Fibroblast of pulmonary artery (primary cell): ENCODE measurements around the gene JPH2.
A peak's percentile ranks its signal among the peaks of the same experiment; 100 is the strongest.

Source experiments
- DNase-seq: peaks from one replicate; pipeline ENCODE4 v3.0.0-alpha.2; 2010; ENCODE audit warnings: low read depth
- H3K4me3 ChIP-seq: replicated peaks from 2 replicates; pipeline ENCODE4 v1.5.1; 2011; ENCODE audit warnings: low read depth, mild to moderate bottlenecking, control low read depth, low read length, moderate library complexity
- TF ChIP-seq, protein P1 (sequence below): IDR thresholded peaks from 2 replicates; pipeline ENCODE4 v1.5.1; 2011; ENCODE audit warnings: mild to moderate bottlenecking, control low read depth, low read length, inconsistent platforms; ENCODE audit errors: missing control alignments

Gene JPH2

DNA sequence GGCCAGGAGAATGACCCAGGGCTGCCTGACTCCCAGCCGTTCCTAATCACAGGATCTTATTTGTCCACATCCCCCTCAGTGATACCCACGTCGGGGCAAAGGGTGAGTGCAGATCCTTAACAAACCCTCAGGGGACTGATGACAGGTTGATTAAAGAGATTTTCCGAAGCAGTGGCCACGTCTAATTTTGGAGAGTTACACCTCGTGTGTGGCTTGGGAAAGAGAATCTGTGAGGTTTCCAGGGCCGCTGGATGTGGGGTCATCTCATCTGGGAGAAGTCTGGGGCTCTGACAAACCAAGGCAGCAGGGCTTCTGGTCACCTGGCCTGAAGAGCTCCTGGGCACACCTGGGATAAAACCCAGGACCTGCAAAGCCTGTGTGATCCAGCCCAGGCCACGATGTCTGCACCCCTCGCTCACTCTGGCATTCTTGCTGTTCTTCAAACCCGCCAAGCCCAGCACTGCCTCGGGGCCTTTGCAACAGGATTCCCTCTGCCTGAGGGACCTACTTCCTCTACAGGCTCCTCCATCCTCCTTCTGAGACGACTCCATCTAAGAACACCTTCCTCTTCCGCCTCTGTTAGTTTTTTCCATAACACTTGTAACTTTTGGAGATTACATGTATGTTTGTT lies 4.7 kb downstream of the JPH2 start:
- TF ChIP-seq, protein P1, sequence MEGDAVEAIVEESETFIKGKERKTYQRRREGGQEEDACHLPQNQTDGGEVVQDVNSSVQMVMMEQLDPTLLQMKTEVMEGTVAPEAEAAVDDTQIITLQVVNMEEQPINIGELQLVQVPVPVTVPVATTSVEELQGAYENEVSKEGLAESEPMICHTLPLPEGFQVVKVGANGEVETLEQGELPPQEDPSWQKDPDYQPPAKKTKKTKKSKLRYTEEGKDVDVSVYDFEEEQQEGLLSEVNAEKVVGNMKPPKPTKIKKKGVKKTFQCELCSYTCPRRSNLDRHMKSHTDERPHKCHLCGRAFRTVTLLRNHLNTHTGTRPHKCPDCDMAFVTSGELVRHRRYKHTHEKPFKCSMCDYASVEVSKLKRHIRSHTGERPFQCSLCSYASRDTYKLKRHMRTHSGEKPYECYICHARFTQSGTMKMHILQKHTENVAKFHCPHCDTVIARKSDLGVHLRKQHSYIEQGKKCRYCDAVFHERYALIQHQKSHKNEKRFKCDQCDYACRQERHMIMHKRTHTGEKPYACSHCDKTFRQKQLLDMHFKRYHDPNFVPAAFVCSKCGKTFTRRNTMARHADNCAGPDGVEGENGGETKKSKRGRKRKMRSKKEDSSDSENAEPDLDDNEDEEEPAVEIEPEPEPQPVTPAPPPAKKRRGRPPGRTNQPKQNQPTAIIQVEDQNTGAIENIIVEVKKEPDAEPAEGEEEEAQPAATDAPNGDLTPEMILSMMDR: no peak
- no peak overlapping the region for H3K4me3 ChIP-seq
- DNase-seq: no peak

DNA sequence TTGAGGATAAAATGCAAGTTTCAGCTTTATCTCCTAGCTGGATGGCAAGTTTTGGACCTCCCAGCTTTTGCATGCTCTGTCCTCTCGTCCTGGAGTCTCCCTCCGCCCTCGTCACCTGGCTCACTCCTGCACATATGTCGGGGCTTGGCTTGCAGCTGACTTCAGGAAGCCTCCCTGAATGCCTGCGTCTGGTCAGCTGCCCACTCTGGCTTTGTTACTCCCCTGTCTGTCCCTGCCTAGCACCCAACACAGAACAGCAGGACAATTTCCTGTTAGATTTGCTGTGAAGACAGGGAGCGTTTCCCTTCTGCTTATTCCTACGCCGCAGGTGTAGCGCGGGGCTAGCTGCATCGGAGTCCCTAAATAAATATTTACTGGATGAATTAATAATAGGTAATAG lies 5.4 kb downstream of the JPH2 start:
- H3K4me3 ChIP-seq: no peak overlapping the region
- DNase-seq: no peak
- TF ChIP-seq, protein P1: no peak

DNA sequence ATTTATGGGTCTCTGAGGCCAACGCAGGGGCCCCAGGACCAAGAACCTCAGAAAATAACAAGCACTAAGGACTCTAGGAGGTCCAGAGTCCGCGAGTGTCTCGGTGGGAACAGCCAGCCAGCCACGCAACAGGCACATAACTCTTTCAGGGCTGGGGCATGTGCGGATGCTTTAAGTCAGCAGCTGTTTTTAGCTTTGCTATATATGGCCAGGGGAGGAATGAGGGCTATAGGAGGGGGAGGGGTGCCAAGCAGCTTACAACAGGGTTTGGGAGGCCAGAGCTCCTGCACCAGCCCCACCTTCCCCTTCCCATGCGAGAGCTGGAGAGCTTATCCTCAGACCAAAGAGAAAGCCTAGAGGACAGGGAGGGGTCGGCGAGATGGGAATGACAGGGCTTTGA lies 6.2 kb downstream of the JPH2 start:
- H3K4me3 ChIP-seq: no peak overlapping the region
- peak; percentile 53 for DNase-seq
- TF ChIP-seq, protein P1: no peak

DNA sequence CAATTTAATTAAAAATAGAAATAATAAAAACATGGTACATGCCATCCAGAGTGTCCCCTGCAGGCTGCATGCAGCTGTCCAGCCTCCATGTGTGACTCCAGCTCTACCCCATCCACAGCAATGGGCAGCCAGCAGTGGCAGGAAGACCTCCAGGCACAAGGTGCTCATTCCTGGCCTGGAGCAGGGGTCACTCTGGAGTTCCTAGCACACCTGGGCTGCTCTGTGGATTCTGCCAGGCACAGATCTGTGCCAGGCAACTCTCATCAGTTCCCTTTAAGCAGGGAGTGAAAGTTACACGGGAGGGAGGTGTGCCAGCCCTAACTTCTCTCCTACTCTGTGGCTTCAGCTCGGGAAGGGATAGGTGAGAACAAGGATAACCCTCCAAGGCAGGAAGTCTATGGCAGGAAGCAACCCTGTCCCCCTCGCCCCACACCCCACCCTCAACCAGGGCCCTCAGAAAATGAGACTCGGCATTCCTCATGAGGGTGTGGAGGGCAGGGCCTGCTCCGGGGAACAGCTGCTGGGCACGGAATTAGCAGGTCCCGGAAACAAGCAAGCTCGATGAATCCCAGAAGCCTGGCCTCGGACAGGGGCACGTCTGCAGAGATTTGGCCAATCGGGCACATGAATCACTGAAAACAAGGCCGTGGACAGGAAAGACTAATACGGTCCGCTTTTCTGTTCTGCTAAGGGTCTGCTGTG lies 10.0 kb downstream of the JPH2 start:
- DNase-seq: no peak
- TF ChIP-seq, protein P1: no peak
- no peak overlapping the region for H3K4me3 ChIP-seq

DNA sequence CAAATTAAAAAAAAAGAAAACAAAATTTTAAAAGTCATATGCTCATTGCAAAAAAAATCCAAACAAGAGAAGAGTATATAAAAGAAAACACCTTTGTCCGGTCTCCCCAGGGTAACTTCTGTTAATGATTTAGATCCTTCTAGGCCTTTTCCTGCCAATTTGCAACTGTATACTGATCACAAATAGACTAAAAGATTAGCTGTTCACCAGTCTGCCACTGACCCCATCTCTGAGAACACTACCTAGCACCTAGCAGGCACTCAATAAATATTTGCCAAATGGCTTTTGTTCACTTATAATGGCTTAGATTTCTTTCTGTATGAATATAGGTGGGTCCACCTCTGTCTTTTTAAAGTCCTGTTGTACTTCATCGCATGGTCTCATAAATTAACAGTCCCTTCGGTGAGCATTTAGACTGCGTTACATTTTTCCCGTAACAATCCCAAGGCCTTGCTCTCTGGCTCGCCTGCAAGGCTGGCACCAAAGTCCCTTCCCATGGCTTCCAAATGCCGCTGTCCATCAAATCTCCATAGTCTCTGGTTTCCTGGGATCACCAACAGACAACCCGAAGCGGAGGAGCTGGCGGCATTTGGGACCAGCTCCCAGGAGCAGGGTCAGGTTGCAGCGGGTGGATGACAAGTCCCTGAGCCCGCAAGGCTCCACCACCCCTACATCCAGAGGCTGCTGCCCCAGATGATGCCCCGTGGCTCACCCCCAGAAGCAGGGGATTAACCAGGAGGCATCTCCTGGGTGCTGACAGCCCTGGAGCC lies 11.8 kb downstream of the JPH2 start:
- no peak overlapping the region for H3K4me3 ChIP-seq
- DNase-seq: no peak
- TF ChIP-seq, protein P1: no peak

DNA sequence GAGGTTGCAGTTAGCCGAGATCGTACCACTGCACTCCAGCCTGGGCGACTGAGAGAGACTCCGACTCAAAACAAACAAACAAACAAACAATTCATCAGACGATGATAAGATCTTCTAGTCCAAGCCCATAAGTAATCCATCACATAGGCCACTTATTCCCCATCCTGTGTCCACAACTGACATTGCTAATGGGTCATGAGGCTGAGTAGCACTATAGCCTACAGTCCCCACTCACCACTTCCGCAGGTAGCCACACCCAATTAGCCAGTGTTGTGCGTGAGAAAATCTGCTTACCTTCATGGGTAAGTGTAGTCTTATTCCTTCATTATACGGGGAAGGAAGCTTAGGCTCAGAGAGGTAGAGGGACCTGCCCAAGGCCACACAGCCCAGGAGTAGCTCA lies 13.1 kb downstream of the JPH2 start:
- DNase-seq: no peak
- TF ChIP-seq, protein P1: no peak
- H3K4me3 ChIP-seq: no peak overlapping the region
